KG1 (cell line): ENCODE results near the gene TAF4.

Experiments used
- DNase-seq: peaks from one replicate; lab custom pipeline; 2025; lab: John Stamatoyannopoulos, UW

TAF4 gene

GRCh38 chr20:61932711-61933480, 132.8 kb downstream of the TAF4 start:
- DNase-seq = no peak

GRCh38 chr20:61932199-61932592, 133.5 kb downstream of the TAF4 start:
- DNase-seq = no peak

DNA sequence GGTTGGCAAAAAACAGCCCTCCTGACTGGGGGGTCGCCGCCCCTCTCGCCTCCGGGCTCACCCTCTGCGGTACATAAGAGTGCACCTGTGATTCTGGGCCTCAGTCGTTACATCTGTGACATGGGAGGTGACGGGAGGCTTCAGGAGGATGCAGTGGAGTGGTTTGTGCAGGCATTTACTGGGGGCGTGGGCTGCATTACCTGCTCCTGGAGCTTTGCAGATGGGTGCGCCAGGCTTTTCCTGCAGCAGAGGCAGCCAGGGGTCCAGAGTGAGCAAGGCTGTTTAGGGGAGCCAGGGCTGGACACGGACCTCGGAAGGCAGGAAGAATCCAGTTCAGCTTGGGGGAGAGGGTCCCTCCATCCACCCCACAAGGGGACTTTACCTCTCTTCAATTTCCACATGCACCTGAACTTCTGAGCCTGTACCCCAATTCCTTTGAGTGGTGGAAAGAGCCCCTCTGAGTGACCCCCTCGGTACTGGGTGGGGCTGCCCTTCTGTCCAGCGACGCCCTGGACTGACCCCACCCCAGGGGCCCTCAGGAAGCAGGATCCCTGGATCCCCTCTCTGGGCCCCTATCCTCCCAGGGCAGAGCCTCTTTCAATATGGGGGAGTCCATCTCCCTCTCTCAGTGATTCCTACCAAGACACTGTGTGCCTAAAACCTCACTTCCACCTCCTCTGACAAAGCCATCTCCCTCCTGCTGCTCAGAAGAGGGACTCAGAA, 134.0 kb downstream of the TAF4 start:
- DNase-seq = no peak

DNA sequence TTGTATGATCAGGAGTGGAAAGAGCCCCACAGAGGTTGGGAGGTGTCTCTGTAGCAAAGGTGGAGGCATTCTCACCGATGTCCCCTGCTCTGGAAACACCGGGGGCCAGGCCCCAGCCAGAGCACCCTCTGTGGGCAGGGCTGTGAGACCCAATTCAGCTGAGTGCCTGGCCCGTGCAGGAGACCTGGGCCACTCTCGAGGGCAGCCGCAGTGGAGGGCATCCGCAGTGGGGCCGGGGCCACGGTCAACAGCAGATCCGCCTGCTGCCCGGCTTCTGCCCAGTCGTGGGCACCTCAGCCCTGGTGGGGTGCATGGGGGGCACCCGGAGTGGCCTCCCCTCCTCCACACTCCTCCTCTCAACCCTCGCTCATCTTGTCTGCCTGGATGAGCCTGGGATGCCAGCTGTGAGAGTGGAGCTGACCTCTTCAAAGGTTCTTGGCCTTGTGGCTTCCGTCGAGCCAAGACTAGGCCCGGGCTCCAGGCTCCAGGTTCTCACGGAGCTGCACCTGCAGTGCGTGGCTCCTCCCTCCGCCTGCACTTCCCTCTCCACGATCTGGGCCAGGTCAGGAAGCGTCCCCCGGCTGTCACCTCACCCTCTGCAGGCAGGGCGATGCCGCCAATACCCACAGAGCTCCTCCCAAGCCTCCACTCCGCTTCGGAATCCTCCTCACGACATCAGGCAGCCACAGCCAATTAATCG, 134.8 kb downstream of the TAF4 start:
- no peak for DNase-seq

- no peak for DNase-seq
Measured at GRCh38 chr20:61929971-61930666, 135.6 kb downstream of the TAF4 start.

- DNase-seq = no peak
Measured at GRCh38 chr20:61929561-61929960, 136.1 kb downstream of the TAF4 start.

GRCh38 chr20:61927826-61928541, 137.7 kb downstream of the TAF4 start:
- DNase-seq = no peak

- no peak for DNase-seq
Measured at GRCh38 chr20:61927193-61927825, 138.4 kb downstream of the TAF4 start.

DNA sequence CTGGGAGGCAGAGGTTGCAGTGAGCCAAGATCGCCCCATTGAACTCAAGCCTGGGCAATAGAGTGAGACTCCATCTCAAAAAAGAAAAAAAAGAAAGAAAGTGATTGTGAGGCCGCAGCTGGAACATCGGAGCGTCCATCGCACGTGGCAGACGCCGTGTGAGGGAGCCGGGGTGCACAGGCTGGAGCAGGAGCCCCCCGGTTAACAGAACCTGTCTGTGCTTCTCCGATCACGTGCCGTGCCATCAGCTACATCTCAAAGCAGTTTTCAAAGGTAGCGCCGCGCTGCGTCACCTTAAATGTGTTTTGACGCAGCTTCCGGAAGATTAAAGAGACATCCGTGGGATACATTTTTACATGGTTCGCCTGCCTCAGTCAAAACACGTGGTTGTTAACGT, 138.9 kb downstream of the TAF4 start:
- DNase-seq = no peak

- DNase-seq = no peak
Measured at GRCh38 chr20:61926253-61926613, 139.4 kb downstream of the TAF4 start.

DNA sequence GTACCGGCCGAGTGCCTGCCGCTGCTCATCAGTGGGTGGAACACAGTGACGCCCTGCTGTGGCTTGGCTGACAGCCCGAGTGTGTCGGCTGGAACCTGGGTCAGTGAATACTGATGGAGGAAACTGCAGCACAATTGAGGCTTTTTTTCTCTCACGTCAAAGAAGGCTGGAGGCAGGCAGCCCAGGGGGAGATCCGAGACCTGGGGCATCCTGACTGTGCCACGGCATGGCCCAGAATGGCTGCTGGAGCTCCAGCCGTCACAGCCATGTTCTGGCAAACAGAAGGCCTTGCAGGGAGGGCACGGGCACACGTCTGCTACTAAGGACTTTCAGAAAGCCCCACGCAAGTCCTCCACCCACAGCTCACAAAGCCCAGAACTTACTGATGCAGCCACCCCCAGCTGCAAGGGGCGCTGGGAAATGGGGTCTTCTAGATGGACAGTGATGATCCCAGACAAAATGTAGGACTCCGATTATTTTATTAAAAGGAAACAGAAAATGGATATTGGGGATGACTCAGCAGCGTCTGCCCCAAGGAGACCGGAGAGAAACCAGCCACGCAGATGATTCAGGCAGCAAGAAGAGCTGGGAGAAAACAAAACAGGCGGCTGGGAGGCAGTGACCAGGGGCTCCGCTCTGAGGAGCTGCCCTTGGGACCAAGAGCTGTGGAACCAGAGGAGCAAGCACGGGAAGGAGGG, 140.0 kb downstream of the TAF4 start:
- no peak for DNase-seq

GRCh38 chr20:61924858-61925554, 140.7 kb downstream of the TAF4 start:
- no peak for DNase-seq
